Endothelial cell (in vitro differentiated cells): ENCODE results near the gene AK3. TPM values are rescaled to one million over a fixed set of nuclear protein-coding genes. Genes with fewer than 3 reads are reported as not detected.

Experiments
- DNase-seq: peaks from one replicate; pipeline ENCODE4 v3.0.0; 2021; ENCODE audit warnings: low spot score
- H3K27ac Mint-ChIP-seq: one replicate; pipeline ENCODE4 v1.8.0; 2021; ENCODE audit warnings: mixed read lengths, inconsistent platforms; ENCODE audit not compliant: unreplicated experiment
- H3K27me3 Mint-ChIP-seq: one replicate; pipeline ENCODE4 v1.8.0; 2021; ENCODE audit warnings: mild to moderate bottlenecking, moderate library complexity, mixed read lengths, inconsistent platforms; ENCODE audit not compliant: unreplicated experiment
- H3K36me3 Mint-ChIP-seq: one replicate; pipeline ENCODE4 v1.8.0; 2021; ENCODE audit warnings: mild to moderate bottlenecking, low read depth, mixed read lengths, inconsistent platforms; ENCODE audit not compliant: unreplicated experiment
- H3K4me1 Mint-ChIP-seq: one replicate; pipeline ENCODE4 v1.8.0; 2021; ENCODE audit warnings: mild to moderate bottlenecking, mixed read lengths, inconsistent platforms; ENCODE audit not compliant: unreplicated experiment
- H3K4me3 Mint-ChIP-seq: one replicate; pipeline ENCODE4 v1.8.0; 2021; ENCODE audit warnings: mild to moderate bottlenecking, mixed read lengths, inconsistent platforms; ENCODE audit not compliant: unreplicated experiment
- H3K9me3 Mint-ChIP-seq: one replicate; pipeline ENCODE4 v1.8.0; 2021; ENCODE audit warnings: mixed read lengths, inconsistent platforms; ENCODE audit not compliant: unreplicated experiment
- total RNA-seq: library from RNA; stranded (reverse); fragmentation: NEBNext Ultra II Directional; extraction: Animal tissue kit (Norgen Biotek cat#: 25700); gene quantifications from one replicate; pipeline ENCODE4 v1.2.1, GENCODE V29; 2021; ENCODE audit not compliant: unreplicated experiment
- TF ChIP-seq, protein P1 (sequence below): fragments of 200-600 bp; sonication (generic); IDR thresholded peaks from one replicate; pipeline ENCODE4 v1.5.0; 2021; ENCODE audit warnings: antibody characterized with exemption; ENCODE audit not compliant: unreplicated experiment

Gene AK3
- total RNA-seq, 1 donor from 2014 or later: 29.2 TPM

GRCh38 chr9:4742246-4742645 is 1.2 kb upstream of the AK3 start:
- TF ChIP-seq, protein P1, sequence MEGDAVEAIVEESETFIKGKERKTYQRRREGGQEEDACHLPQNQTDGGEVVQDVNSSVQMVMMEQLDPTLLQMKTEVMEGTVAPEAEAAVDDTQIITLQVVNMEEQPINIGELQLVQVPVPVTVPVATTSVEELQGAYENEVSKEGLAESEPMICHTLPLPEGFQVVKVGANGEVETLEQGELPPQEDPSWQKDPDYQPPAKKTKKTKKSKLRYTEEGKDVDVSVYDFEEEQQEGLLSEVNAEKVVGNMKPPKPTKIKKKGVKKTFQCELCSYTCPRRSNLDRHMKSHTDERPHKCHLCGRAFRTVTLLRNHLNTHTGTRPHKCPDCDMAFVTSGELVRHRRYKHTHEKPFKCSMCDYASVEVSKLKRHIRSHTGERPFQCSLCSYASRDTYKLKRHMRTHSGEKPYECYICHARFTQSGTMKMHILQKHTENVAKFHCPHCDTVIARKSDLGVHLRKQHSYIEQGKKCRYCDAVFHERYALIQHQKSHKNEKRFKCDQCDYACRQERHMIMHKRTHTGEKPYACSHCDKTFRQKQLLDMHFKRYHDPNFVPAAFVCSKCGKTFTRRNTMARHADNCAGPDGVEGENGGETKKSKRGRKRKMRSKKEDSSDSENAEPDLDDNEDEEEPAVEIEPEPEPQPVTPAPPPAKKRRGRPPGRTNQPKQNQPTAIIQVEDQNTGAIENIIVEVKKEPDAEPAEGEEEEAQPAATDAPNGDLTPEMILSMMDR: no peak
- Mint-ChIP-seq H3K9me3 (no peaks in the 10 kb centered on the region), H3K27me3 (peaks cover 5% of the 10 kb centered on the region)

DNA sequence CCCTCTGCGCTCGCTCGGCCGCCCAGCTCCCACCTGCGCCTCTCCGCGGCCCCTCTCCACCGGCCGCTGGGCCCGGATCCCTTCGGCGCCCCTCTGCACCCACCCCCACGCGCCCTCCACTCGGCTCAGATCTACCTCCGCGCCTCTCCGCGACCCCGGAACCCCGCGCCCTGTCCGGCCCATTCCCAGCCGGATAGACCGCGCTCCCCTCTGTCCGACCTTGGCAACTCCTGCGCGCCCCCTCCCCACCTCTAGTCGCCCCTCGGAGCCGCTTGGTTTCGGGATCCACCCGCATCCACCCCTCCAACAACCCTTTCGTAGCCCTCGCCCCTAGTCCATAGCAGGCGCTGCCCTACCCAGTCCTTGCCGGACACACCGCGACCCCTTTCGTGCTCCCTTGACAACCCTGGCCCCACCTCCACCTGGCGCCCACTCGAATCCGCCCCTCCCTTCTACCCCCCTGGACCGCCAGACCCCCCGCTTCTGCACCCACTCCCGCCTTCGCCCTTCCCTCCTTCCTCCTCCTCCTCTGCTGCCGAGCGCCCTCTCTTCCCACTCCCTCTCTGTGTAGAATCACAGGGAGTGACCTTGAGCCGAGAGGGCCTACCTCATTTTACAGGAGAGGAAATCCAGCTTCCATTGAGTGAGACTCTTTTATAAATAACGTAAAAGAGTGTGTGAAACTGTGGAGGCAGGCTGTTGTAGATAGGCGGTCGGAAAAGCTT is 525 bp upstream of the AK3 start:
- Mint-ChIP-seq H3K9me3 (no peaks in the 10 kb centered on the region), H3K4me3 (peak overlapping the region; percentile 87), H3K27ac (no peak overlapping the region), H3K27me3 (peaks cover 5% of the 10 kb centered on the region), H3K36me3 (peaks cover 4% of the 10 kb centered on the region), H3K4me1 (peaks cover 9% of the 10 kb centered on the region)
- TF ChIP-seq, protein P1: no peak
- DNase-seq: peak; percentile 16

More at GRCh38 chr9:4742246-4742645, 1.2 kb upstream of the AK3 start:
- Mint-ChIP-seq H3K4me3 (peak overlapping the region; percentile 87), H3K36me3 (peaks cover 4% of the 10 kb centered on the region), H3K4me1 (peaks cover 9% of the 10 kb centered on the region), H3K27ac (no peak overlapping the region)
- no peak for DNase-seq

DNA sequence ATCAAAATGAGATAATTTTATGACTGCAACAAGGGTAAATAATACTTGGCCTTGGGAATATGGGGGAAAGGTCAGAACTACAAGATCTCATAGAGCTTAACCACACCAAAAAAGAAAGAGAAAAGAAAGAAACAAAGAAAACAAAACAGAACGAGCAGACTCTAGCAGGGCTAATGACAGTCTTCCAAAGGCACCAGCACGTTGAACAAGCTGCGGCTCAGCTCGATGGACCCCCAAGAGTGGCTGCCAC is 689 bp downstream of the AK3 start:
- Mint-ChIP-seq H3K27me3 (peaks cover 5% of the 10 kb centered on the region), H3K4me3 (peak overlapping the region; percentile 95), H3K4me1 (peaks cover 9% of the 10 kb centered on the region)

DNA sequence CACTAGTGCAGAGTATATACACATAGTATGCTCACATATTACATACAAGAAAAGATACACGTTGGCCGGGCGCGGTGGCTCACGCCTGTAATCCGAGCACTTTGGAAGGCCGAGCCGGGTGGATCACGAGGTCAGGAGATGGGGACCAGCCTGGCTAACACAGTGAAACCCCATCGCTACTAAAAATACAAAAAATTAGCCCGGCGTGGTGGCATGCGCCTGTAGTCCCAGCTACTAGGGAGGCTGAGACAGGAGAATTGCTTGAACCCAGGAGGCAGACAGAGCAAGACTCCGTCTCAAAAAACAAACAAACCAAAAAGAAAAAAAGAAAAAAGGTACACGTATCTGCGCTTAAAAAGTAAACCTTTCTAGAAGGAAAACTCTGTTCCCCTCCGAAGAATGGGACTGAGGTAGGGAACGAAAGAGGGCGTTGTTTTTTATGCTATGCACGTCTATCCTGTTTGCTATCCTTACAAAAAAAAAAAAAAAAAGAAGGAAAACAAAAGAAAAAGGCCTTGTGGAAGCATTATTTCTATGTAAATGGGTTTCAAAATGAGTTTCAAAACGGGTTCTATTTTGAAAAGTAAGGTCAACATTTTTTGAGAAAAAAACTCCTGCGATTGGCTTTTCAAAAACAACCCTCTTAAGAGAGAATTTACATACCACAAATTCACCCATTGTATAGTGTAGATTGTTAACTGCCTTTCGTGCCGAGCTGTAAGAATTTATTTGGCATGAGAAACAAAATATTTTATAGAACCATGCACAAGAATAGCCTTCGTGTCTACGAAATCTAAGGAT is 1.2 kb downstream of the AK3 start:
- H3K9me3 Mint-ChIP-seq: no peaks in the 10 kb centered on the region
- no peak for DNase-seq
- peaks cover 4% of the 10 kb centered on the region for H3K36me3 Mint-ChIP-seq
- H3K4me1 Mint-ChIP-seq: peaks cover 9% of the 10 kb centered on the region
- TF ChIP-seq, protein P1: no peak
- peak overlapping the region; percentile 83 for H3K27ac Mint-ChIP-seq
- peaks cover 5% of the 10 kb centered on the region for H3K27me3 Mint-ChIP-seq
- H3K4me3 Mint-ChIP-seq: peak overlapping the region; percentile 95

More for the DNA sequence above, 689 bp downstream of the AK3 start:
- TF ChIP-seq, protein P1: no peak
- peaks cover 4% of the 10 kb centered on the region for H3K36me3 Mint-ChIP-seq
- no peaks in the 10 kb centered on the region for H3K9me3 Mint-ChIP-seq
- H3K27ac Mint-ChIP-seq: peak overlapping the region; percentile 83
- DNase-seq: no peak
